ENCODE measurements around the gene SPR. TPM values are rescaled to one million over a fixed set of nuclear protein-coding genes. Genes with fewer than 3 reads are reported as not detected.

Gene SPR
- polyA plus RNA-seq, 1 donor from 2014 or later = not detected

DNA sequence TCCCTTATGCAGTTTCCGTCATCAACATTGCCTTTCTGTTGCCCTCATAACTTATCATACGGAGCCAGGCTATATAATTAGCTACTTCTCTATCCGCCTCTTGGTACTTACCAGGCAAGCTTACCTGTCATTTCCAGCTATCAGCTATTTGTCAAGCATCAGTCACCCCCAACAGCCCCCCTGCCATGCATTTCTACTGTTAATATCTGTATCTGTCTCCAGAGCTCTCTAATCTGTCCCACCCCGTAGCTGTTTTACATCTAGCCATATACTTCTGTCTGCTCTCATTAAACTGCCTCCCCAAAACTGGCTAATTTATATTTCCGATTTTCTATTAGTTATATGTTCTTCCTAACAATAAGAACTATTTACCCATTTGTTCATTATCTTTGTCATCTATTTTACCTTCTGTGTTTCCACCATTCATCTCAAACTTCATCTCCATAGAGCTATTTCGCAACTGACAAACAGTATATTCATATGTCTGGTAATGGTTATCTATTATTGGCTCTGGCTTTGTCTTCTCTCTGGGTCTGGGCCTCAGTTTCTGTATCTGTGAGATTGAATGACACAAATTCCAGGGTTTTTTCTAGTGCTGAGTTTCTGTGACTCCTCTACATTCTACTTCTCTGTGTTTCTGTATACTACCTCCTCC, 39.7 kb downstream of the SPR start:
- no peaks in the 10 kb centered on the region for H3K9me3 Mint-ChIP-seq
- H3K27ac Mint-ChIP-seq = no peak overlapping the region
- H3K27me3 Mint-ChIP-seq = peaks cover 35% of the 10 kb centered on the region
- peaks cover 0 to 4% (median 3%) of the 10 kb centered on the region in 3 donors for H3K4me1 Mint-ChIP-seq
- H3K4me3 Mint-ChIP-seq = no peak overlapping the region
- H3K36me3 Mint-ChIP-seq = no peaks in the 10 kb centered on the region

DNA sequence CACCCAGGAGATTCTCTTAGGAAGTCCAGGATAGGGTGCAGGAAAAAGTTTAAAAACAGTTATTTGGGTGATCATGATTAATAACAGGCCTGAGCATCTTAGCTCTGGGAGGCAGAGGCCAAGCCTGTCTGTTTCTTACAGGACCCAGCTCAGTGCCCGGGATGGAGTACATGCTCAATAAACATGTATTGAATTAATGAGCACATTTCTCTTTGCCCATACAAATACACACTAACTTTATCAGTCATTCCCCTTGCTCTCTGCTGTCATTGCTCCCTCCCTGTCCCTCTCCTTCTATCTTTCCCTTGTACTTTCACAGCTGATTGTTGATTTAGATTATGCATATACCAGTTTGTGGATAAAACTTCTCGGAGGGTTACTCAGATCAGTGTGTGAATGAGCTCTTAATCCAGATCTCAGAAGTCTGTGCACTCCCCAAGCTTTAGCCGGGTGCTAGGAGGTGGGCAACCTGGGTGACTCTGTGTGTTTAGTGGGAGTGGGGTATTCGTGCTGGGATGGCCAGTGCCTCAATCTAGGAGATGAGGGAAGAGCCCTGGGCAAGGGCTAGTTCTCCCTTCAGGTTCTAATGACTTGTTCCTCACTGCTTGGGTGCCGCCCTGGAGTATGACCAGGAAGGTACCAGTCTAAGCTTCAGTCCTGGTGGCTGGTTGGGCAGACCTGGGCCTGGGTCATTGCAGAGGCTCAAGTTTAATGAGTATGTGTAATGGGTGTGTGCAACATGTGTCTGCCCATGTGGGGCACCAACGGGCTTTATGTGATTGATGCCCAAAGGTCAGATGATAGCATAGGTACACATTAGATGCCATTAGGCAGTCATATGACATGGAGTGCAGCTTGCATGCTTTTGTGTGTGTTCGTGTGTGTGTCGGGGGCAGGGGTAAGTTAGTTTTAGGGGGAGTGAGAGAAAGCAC, 40.7 kb downstream of the SPR start:
- no peak overlapping the region for H3K27ac Mint-ChIP-seq
- H3K9me3 Mint-ChIP-seq = no peaks in the 10 kb centered on the region
- no peaks in the 10 kb centered on the region for H3K36me3 Mint-ChIP-seq
- no peak overlapping the region for H3K4me3 Mint-ChIP-seq
- peaks cover 25% of the 10 kb centered on the region for H3K27me3 Mint-ChIP-seq
- H3K4me1 Mint-ChIP-seq = peaks cover 0 to 4% (median 0%) of the 10 kb centered on the region in 3 donors

DNA sequence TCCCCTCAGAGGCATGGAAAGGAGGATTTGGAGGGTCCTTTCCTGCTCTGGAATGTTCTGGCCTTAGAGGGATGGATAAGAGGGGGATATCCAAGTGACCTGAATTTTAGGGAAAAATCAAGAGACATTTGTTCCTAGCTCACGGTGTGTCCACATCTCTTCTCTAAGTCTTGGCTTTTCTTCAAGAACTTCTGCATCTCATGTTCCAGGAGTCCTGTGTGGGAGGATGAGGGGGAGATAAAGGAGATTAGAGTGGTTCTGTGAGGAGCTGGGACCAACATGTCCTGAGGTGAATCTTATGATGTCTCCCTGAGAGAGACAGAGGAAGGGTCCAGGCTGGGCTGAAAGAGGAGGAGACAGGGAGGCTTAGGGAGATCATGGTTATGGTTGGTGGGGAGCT, 41.8 kb downstream of the SPR start:
- Mint-ChIP-seq H3K4me1 (no peaks in the 10 kb centered on the region), H3K4me3 (no peak overlapping the region)

DNA sequence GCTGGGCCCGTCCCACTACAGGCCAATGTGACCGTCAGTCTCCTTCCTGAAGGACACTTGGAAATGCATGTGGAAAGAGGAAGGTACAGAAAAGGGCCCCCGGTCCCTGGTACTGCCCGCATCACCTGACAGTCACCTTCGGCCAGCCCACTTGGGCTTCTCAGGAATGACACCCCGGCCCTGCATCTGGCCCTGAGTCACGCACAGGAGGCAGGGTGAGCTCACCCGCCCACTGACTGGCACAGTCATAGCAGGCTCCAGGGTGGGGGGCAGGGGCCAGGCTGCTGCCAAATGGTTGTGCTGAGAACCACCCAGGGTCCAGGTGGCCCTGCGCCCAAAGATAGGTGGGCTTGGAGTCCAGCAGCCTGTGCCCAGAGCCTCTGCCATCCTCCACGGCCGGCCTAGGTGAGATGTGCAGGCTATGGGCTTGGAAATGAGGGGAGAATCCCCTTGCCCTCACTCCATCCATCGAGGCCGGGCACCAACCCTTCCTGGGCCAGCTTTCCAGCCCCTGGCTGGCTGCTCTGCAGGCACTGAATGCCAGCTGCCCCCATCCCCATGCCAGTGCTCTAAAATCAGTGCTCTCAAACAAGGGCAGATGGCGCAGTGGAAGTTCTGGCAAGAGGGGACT, 44.2 kb downstream of the SPR start:
- no peak overlapping the region for H3K27ac Mint-ChIP-seq
- H3K9me3 Mint-ChIP-seq = no peaks in the 10 kb centered on the region
- H3K27me3 Mint-ChIP-seq = peaks cover 10% of the 10 kb centered on the region
- no peaks in the 10 kb centered on the region for H3K36me3 Mint-ChIP-seq
- no peaks in the 10 kb centered on the region for H3K4me1 Mint-ChIP-seq
- no peak overlapping the region for H3K4me3 Mint-ChIP-seq

More for the DNA sequence above, 41.8 kb downstream of the SPR start:
- Mint-ChIP-seq H3K27me3 (peaks cover 17% of the 10 kb centered on the region), H3K9me3 (no peaks in the 10 kb centered on the region), H3K27ac (no peak overlapping the region), H3K36me3 (no peaks in the 10 kb centered on the region)

DNA sequence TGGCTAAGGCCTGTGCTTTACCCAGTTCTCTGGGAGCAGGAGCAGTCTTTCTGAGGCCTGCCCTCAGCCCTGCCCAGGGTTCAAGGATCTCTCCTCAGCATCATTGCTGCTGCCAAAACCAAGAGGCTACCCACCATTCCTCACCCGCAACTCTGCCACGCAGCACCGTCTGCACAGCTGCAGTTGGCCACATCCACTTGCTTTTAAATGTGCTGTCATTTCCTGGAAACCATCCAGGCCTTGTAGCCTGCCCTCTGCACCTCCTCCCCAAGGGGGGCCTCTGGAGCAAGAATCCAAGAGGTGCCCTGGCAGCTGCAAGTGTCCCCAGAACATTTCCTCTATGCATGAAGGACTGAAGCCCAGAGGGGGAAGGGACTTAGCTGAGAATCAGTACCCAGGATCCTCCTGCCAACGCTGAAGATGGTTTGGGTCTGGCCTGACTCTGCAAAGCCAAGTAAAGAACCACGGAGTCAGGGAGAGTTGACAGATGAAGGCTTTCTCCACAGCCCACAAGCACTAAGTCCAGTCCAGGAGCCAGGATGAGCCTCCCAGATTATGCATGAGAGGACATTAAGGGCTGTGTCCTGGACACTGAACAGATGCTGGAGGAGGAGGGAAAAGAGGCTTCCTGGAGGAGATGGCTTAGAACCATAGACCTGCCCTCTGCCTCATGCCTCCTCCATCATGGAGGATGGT, 45.0 kb downstream of the SPR start:
- Mint-ChIP-seq H3K36me3 (no peaks in the 10 kb centered on the region), H3K27ac (no peak overlapping the region), H3K27me3 (peaks cover 10% of the 10 kb centered on the region), H3K4me3 (peak overlapping the region in 1 of 4 donors; percentile 39), H3K4me1 (no peaks in the 10 kb centered on the region), H3K9me3 (no peaks in the 10 kb centered on the region)

DNA sequence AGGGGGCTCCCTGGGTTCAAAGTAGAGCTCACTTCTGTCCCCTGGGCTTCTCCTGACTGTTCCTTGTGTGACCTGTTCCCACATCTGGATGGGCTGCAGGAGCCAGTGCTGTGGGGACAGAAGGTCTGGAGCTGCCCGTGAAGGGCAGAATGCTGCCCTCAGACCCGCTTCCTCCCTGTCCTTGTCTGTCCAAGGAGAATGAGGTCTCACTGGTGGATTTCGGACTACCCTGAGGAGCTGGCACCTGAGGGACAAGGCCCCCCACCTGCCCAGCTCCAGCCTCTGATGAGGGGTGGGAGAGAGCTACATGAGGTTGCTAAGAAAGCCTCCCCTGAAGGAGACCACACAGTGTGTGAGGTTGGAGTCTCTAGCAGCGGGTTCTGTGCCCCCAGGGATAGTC, 45.6 kb downstream of the SPR start:
- H3K9me3 Mint-ChIP-seq = no peaks in the 10 kb centered on the region

DNA sequence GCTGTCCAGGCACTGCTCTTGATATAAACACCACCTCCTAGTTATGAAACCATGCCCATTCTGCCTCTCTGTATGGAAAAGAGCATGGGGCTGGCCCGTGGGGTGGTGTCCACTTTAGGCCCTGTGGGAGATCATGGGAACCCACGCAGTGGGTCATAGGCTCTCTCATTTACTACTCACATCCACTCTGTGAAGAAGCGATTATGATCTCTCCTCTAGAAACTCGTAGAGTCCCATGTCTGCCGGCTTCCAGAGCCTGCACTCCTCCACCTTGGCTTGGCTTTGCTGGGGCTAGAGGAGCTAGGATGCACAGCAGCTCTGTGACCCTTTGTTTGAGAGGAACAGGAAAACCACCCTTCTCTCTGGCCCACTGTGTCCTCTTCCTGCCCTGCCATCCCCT, 46.0 kb downstream of the SPR start:
- no peaks in the 10 kb centered on the region for H3K36me3 Mint-ChIP-seq
- no peaks in the 10 kb centered on the region for H3K9me3 Mint-ChIP-seq
- H3K27ac Mint-ChIP-seq = no peak overlapping the region
- peaks cover 10% of the 10 kb centered on the region for H3K27me3 Mint-ChIP-seq
- no peaks in the 10 kb centered on the region for H3K4me1 Mint-ChIP-seq
- no peak overlapping the region for H3K4me3 Mint-ChIP-seq

More for the DNA sequence above, 45.6 kb downstream of the SPR start:
- Mint-ChIP-seq H3K4me1 (no peaks in the 10 kb centered on the region), H3K27me3 (peaks cover 10% of the 10 kb centered on the region), H3K27ac (no peak overlapping the region), H3K36me3 (no peaks in the 10 kb centered on the region), H3K4me3 (no peak overlapping the region)

DNA sequence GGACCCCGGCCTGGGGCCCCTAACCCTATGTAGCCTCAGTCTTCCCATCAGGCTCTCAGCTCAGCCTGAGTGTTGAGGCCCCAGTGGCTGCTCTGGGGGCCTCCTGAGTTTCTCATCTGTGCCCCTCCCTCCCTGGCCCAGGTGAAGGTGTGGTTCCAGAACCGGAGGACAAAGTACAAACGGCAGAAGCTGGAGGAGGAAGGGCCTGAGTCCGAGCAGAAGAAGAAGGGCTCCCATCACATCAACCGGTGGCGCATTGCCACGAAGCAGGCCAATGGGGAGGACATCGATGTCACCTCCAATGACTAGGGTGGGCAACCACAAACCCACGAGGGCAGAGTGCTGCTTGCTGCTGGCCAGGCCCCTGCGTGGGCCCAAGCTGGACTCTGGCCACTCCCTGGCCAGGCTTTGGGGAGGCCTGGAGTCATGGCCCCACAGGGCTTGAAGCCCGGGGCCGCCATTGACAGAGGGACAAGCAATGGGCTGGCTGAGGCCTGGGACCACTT, 46.5 kb downstream of the SPR start:
- Mint-ChIP-seq H3K4me1 (no peaks in the 10 kb centered on the region), H3K27me3 (peaks cover 10% of the 10 kb centered on the region), H3K4me3 (no peak overlapping the region), H3K27ac (no peak overlapping the region), H3K36me3 (no peaks in the 10 kb centered on the region), H3K9me3 (no peaks in the 10 kb centered on the region)

DNA sequence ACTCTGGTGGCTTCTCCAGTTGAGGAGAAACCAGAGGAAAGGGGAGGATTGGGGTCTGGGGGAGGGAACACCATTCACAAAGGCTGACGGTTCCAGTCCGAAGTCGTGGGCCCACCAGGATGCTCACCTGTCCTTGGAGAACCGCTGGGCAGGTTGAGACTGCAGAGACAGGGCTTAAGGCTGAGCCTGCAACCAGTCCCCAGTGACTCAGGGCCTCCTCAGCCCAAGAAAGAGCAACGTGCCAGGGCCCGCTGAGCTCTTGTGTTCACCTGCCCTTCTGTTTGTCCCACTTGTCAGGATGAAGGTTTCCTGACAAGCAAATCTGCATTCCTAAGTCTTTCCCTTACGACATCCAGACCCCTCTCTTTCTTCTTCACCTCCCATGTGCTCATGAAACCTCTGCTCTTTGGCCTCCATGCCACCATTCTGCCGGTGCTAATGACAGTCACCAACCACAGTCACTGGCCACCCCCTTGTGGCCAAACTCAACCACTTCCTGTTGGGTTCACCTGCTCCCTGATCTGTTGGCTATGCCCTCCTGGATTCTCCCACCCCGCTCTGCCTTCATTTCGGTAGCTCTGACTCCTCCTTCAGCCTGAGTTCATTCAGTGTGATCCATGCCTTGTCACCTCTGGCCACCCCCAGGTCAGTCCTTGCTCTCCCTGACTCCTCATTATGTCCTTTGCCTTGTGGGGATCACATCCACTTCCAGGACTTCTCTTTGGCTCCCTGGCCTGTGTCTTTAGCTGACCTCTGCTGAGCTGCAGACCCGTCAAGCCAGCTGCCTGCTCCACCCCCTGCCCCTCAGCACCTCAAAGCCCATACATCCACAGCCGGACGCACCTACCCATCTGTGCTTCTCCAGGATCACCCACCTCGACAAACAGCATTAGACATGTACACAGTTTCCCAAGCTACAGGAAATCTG, 47.7 kb downstream of the SPR start:
- Mint-ChIP-seq H3K27ac (peak overlapping the region in 1 of 3 donors; percentile 63), H3K4me3 (no peak overlapping the region), H3K4me1 (no peaks in the 10 kb centered on the region), H3K9me3 (no peaks in the 10 kb centered on the region), H3K36me3 (no peaks in the 10 kb centered on the region), H3K27me3 (peaks cover 10% of the 10 kb centered on the region)

DNA sequence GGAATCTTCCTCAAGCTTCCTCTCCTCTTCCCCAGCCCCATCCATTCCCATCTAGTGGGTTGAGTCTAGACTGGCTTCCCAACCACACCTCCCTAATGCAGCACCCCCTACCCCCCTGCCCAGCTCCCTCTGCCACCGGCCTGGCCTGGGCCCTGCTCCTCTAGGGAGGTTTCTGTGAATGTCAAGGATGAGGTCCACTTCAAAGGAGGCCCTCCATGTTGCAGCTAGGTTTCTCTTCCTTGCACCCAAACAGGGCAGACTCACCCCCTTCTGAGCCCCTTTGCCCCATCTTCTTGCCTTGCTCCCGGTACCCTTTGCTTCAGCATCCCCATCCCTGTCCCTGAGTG, 48.4 kb downstream of the SPR start:
- Mint-ChIP-seq H3K4me1 (no peaks in the 10 kb centered on the region), H3K36me3 (no peaks in the 10 kb centered on the region), H3K9me3 (no peaks in the 10 kb centered on the region), H3K27ac (no peak overlapping the region), H3K4me3 (no peak overlapping the region), H3K27me3 (peaks cover 10% of the 10 kb centered on the region)

DNA sequence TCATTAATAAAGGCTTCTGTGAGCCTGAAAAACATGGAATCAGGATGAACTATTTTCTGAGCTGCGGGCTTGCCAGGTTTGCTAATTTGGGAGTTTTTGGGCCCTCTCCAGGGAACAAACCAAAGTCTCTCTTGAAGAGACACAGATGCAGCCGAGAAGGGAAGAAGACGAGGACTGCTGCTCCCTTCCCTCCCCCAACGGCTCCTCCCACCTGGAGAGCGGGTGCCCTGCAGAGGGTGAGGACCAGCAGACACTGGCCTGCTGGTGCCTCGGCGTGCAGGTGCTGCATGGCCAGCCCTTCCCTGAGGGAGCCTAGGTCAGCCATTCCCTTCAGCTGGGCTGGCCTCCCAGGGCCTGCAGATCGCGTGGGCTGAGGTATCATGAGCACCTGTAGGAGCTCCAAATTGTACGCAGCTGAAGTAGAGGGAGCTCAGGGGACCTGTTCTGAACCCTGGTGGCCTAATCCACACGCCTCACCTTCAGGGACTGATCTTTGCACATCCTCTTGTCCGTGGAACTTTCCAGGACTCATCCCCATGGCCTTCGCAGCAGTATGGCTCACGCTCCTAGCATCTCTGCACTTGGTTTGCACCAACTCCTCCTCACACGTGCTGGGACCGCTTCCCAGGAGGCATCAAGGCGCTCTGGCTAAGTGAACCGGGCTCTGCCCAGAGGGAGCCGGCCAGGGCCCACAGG, 49.6 kb downstream of the SPR start:
- no peaks in the 10 kb centered on the region for H3K36me3 Mint-ChIP-seq
- no peaks in the 10 kb centered on the region for H3K4me1 Mint-ChIP-seq
- no peak overlapping the region for H3K27ac Mint-ChIP-seq
- H3K4me3 Mint-ChIP-seq = no peak overlapping the region
- H3K9me3 Mint-ChIP-seq = no peaks in the 10 kb centered on the region
- H3K27me3 Mint-ChIP-seq = peaks cover 8% of the 10 kb centered on the region

DNA sequence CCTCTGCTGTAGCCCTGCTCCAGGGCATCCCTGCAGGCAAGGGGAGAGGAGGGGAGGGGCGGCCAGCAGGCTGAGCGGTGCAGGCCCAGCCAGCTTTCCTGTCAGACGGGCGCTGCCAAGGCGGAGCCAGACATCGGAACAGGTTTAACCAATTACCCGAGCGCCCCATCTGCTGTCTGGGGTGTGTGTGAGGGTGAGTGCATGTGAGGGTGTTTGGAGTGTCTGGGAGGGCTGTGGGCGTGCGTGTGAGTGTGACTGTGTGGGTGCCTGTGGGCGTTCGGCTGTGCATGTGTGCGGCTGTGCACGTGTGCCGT, 50.1 kb downstream of the SPR start:
- H3K4me1 Mint-ChIP-seq = no peaks in the 10 kb centered on the region
- no peak overlapping the region for H3K27ac Mint-ChIP-seq
- H3K27me3 Mint-ChIP-seq = peaks cover 8% of the 10 kb centered on the region
- H3K9me3 Mint-ChIP-seq = no peaks in the 10 kb centered on the region
- H3K4me3 Mint-ChIP-seq = no peak overlapping the region
- no peaks in the 10 kb centered on the region for H3K36me3 Mint-ChIP-seq

DNA sequence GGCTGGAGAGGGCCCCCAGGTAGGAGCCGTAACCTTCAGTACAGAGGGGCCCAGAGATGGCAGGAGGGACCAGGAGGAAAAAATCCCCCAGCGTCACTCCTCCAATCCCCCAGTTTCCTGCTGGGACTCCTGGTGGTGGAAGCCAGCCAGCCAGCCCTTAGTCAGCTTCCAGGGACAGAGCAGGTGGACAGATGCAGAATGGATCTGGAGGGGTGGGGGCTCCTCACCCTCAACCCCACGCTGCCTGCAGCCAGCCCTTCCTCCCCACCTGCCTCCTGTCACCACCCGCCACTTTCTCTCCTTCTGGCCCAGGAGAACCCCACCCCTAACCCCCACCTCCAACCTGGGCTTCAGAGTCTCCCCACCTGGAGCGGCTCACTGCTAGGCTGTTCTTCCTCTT, 51.2 kb downstream of the SPR start:
- peak overlapping the region in 1 of 3 donors; percentile 92 for H3K27ac Mint-ChIP-seq
- H3K4me1 Mint-ChIP-seq = no peaks in the 10 kb centered on the region
- H3K27me3 Mint-ChIP-seq = peaks cover 7% of the 10 kb centered on the region
- H3K9me3 Mint-ChIP-seq = no peaks in the 10 kb centered on the region
- no peak overlapping the region for H3K4me3 Mint-ChIP-seq
- no peaks in the 10 kb centered on the region for H3K36me3 Mint-ChIP-seq

DNA sequence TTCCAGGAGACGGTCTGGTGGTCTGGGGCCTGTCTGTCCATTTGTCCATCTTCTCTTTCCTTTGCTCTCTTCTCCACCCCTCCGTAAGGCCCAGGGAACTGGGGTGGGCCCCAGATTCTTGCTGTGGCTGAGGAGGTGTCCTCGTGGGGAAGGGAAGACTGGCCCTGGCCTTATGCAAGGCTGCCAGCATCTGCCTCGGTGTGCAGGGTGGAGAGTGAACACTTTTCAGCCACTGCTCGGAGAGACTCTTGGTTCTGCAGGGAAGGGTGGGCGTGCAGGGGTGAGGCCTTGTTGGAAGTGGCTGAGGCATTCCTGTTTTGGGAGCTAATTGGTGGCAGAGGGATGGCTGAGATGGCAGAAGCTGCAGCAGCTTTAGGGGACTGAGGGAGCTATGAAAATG, 53.2 kb downstream of the SPR start:
- peaks cover 1% of the 10 kb centered on the region for H3K36me3 Mint-ChIP-seq
- no peak overlapping the region for H3K4me3 Mint-ChIP-seq
- peaks cover 5% of the 10 kb centered on the region for H3K27me3 Mint-ChIP-seq
- no peaks in the 10 kb centered on the region for H3K9me3 Mint-ChIP-seq
- peaks cover 0 to 3% (median 0%) of the 10 kb centered on the region in 3 donors for H3K4me1 Mint-ChIP-seq
- no peak overlapping the region for H3K27ac Mint-ChIP-seq

All from IgD-negative memory B cell (primary cell).